Neural progenitor cell (in vitro differentiated cells): ENCODE results near the gene KCNN2. TPM values are rescaled to one million over a fixed set of nuclear protein-coding genes. Genes with fewer than 3 reads are reported as not detected.

ENCODE experiments used
- DNase-seq: peaks from one replicate; pipeline ENCODE4 v3.0.0-alpha.2; 2016; ENCODE audit warnings: low spot score
- H2AFZ ChIP-seq: fragments of 200-600 bp; sonication (generic); replicated peaks from 2 replicates; pipeline ENCODE4 v1.6.1; 2016; ENCODE audit warnings: antibody characterized with exemption
- H3F3A ChIP-seq: fragments of 200-600 bp; sonication (generic); 2 replicates; pipeline ENCODE4 v1.6.1; 2016; ENCODE audit warnings: antibody characterized with exemption, low read depth
- H3K27ac ChIP-seq: fragments of 200-600 bp; sonication (generic); 2 replicates; pipeline ENCODE4 v1.5.1; 2016; ENCODE audit warnings: mild to moderate bottlenecking
- H3K27me3 ChIP-seq: fragments of 200-600 bp; sonication (generic); 2 replicates; pipeline ENCODE4 v1.6.1; 2016; ENCODE audit warnings: mild to moderate bottlenecking, moderate library complexity
- H3K36me3 ChIP-seq: fragments of 200-600 bp; sonication (generic); 2 replicates; pipeline ENCODE4 v1.5.1; 2016
- H3K4me1 ChIP-seq: fragments of 200-600 bp; sonication (generic); 2 replicates; pipeline ENCODE4 v1.6.1; 2016; ENCODE audit warnings: mixed run types
- H3K4me2 ChIP-seq: fragments of 200-600 bp; sonication (generic); 2 replicates; pipeline ENCODE4 v1.6.1; 2016
- H3K4me3 ChIP-seq: fragments of 200-600 bp; sonication (generic); 2 replicates; pipeline ENCODE4 v1.5.1; 2016
- H3K79me2 ChIP-seq: fragments of 200-600 bp; sonication (generic); 2 replicates; pipeline ENCODE4 v1.6.1; 2016; ENCODE audit warnings: low read depth
- H3K9ac ChIP-seq: fragments of 200-600 bp; sonication (generic); 2 replicates; pipeline ENCODE4 v1.6.1; 2016
- H3K9me3 ChIP-seq: fragments of 200-600 bp; sonication (generic); 2 replicates; pipeline ENCODE4 v1.5.1; 2016; ENCODE audit warnings: low read depth
- H4K20me1 ChIP-seq: fragments of 200-600 bp; sonication (generic); 2 replicates; pipeline ENCODE4 v1.6.1; 2016; ENCODE audit warnings: low read depth
- H3K27ac Mint-ChIP-seq: 3 replicates; pipeline ENCODE4 v1.8.0; 2021; ENCODE audit warnings: mixed read lengths
- H3K27me3 Mint-ChIP-seq: 2 replicates; pipeline ENCODE4 v1.8.0; 2022; ENCODE audit warnings: low read depth, mild to moderate bottlenecking, inconsistent platforms, moderate library complexity, mixed read lengths; ENCODE audit not compliant: insufficient read depth
- H3K36me3 Mint-ChIP-seq: 3 replicates; pipeline ENCODE4 v1.8.0; 2021; ENCODE audit warnings: mixed read lengths
- H3K4me1 Mint-ChIP-seq: 3 replicates; pipeline ENCODE4 v1.8.0; 2021; ENCODE audit warnings: mixed read lengths
- H3K4me3 Mint-ChIP-seq: 3 replicates; pipeline ENCODE4 v1.8.0; 2021; ENCODE audit warnings: mild to moderate bottlenecking, moderate library complexity, mixed read lengths
- H3K9me3 Mint-ChIP-seq: 3 replicates; pipeline ENCODE4 v1.8.0; 2020; ENCODE audit warnings: mixed read lengths
- EZH2 ChIP-seq: fragments of 200-600 bp; sonication (generic); IDR thresholded peaks from 2 replicates; pipeline ENCODE4 v1.6.1; 2017; ENCODE audit warnings: antibody characterized with exemption, mild to moderate bottlenecking, moderate library complexity
- EZH2phosphoT487 ChIP-seq: fragments of 200-600 bp; sonication (generic); IDR thresholded peaks from 2 replicates; pipeline ENCODE4 v1.6.1; 2017; ENCODE audit warnings: antibody characterized with exemption
- total RNA-seq: library from RNA; depleted of rRNA; stranded (reverse); fragments of >200 nt; gene quantifications from 2 replicates; pipeline ENCODE4 v1.2.3, GENCODE V29; 2015; ENCODE audit warnings: low replicate concordance
- TF ChIP-seq, protein P1 (sequence below): fragments of 200-600 bp; sonication (generic); IDR thresholded peaks from 2 replicates; pipeline ENCODE4 v1.5.1; 2017; ENCODE audit warnings: antibody characterized with exemption, mild to moderate bottlenecking

The KCNN2 gene
- total RNA-seq, 1 donor from 2014 or later: 5.2 TPM

GRCh38 chr5:114416254-114416653 lies 54.4 kb downstream of the KCNN2 start:
- Mint-ChIP-seq H3K4me1 (peaks cover 23% of the 10 kb centered on the region), H3K36me3 (no peaks in the 10 kb centered on the region), H3K27ac (no peak overlapping the region), H3K9me3 (no peaks in the 10 kb centered on the region), H3K4me3 (no peak overlapping the region), H3K27me3 (no peaks in the 10 kb centered on the region)
- Histone ChIP-seq H3K9me3 (no peaks in the 10 kb centered on the region), H3K27ac (no peak overlapping the region), H3K4me3 (no peak overlapping the region), H3K9ac (no peak overlapping the region), H3K4me1 (peaks cover 20% of the 10 kb centered on the region), H2AFZ (no peak overlapping the region), H3F3A (peaks cover 3% of the 10 kb centered on the region), H3K79me2 (peaks cover 65% of the 10 kb centered on the region), H3K4me2 (peak overlapping the region; percentile 19), H3K36me3 (no peaks in the 10 kb centered on the region), H3K27me3 (no peaks in the 10 kb centered on the region), H4K20me1 (no peaks in the 10 kb centered on the region)
- TF ChIP-seq, protein P1, sequence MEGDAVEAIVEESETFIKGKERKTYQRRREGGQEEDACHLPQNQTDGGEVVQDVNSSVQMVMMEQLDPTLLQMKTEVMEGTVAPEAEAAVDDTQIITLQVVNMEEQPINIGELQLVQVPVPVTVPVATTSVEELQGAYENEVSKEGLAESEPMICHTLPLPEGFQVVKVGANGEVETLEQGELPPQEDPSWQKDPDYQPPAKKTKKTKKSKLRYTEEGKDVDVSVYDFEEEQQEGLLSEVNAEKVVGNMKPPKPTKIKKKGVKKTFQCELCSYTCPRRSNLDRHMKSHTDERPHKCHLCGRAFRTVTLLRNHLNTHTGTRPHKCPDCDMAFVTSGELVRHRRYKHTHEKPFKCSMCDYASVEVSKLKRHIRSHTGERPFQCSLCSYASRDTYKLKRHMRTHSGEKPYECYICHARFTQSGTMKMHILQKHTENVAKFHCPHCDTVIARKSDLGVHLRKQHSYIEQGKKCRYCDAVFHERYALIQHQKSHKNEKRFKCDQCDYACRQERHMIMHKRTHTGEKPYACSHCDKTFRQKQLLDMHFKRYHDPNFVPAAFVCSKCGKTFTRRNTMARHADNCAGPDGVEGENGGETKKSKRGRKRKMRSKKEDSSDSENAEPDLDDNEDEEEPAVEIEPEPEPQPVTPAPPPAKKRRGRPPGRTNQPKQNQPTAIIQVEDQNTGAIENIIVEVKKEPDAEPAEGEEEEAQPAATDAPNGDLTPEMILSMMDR: no peak
- TF ChIP-seq EZH2phosphoT487 (no peak), EZH2 (no peak)
- no peak for DNase-seq

DNA sequence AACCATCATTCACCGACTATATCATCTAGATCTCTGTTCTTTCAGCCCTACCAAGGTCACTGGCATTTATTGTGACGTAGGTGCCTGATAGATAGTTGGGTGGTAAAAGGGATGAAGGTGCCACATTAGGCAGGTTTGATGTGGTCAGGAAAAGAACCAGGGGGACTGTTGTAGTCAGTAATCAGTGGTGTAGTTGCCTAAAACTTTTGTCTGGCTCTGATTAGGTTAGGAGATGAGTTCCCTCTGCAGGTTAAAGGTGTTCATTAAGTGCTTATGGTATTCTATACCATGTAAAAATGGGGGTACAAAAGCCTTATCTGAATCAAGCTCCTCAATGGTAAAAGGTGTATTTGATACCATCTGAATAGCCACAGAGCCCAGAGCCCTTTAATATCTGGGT lies 55.6 kb downstream of the KCNN2 start:
- Mint-ChIP-seq H3K4me1 (peaks cover 30% of the 10 kb centered on the region), H3K9me3 (no peaks in the 10 kb centered on the region), H3K36me3 (no peaks in the 10 kb centered on the region), H3K27me3 (peaks cover 4% of the 10 kb centered on the region), H3K27ac (no peak overlapping the region), H3K4me3 (no peak overlapping the region)
- Histone ChIP-seq H3K4me3 (no peak overlapping the region), H3K36me3 (no peaks in the 10 kb centered on the region), H3F3A (peaks cover 3% of the 10 kb centered on the region), H2AFZ (no peak overlapping the region), H3K9me3 (no peaks in the 10 kb centered on the region), H3K9ac (no peak overlapping the region), H3K79me2 (peaks cover 76% of the 10 kb centered on the region), H3K27me3 (no peaks in the 10 kb centered on the region), H3K4me1 (peaks cover 20% of the 10 kb centered on the region), H4K20me1 (no peaks in the 10 kb centered on the region), H3K27ac (no peak overlapping the region), H3K4me2 (no peak overlapping the region)
- TF ChIP-seq EZH2 (no peak), EZH2phosphoT487 (no peak)
- TF ChIP-seq, protein P1: no peak
- DNase-seq: no peak

- Histone ChIP-seq H3K9me3 (no peaks in the 10 kb centered on the region), H3K4me1 (peaks cover 20% of the 10 kb centered on the region), H3K79me2 (peaks cover 85% of the 10 kb centered on the region), H3K36me3 (no peaks in the 10 kb centered on the region), H3K4me2 (no peak overlapping the region), H2AFZ (no peak overlapping the region), H3F3A (peaks cover 3% of the 10 kb centered on the region), H3K9ac (no peak overlapping the region), H3K4me3 (no peak overlapping the region), H3K27ac (no peak overlapping the region), H4K20me1 (no peaks in the 10 kb centered on the region), H3K27me3 (no peaks in the 10 kb centered on the region)
- H3K27me3 Mint-ChIP-seq: peaks cover 4% of the 10 kb centered on the region
- H3K4me3 Mint-ChIP-seq: peak overlapping the region; percentile 27
- no peaks in the 10 kb centered on the region for H3K36me3 Mint-ChIP-seq
- TF ChIP-seq, protein P1: no peak
- no peak for TF ChIP-seq EZH2phosphoT487
- no peak for TF ChIP-seq EZH2
- DNase-seq: peak; percentile 27
- H3K4me1 Mint-ChIP-seq: peaks cover 31% of the 10 kb centered on the region
- no peak overlapping the region for H3K27ac Mint-ChIP-seq
- H3K9me3 Mint-ChIP-seq: no peaks in the 10 kb centered on the region
Observed at GRCh38 chr5:114418176-114419066, 56.6 kb downstream of the KCNN2 start.
